CD14-positive monocyte (primary cell): Measurements from ENCODE around the gene SRGAP2C. TPM values are rescaled to one million over a fixed set of nuclear protein-coding genes. Genes with fewer than 3 reads are reported as not detected.

Experiments used
- DNase-seq, 3 donors: peaks; one replicate each; pipeline ENCODE4 v3.0.0-alpha.2; 2011 to 2022
- H2AFZ ChIP-seq: 2 replicates; pipeline ENCODE4 v1.6.0; 2012; ENCODE audit warnings: mild to moderate bottlenecking, low read depth, low read length, inconsistent platforms; ENCODE audit not compliant: insufficient read depth, poor library complexity, severe bottlenecking
- H3K27ac ChIP-seq, 2 donors: 1 replicate in 1 of 2; 2 replicates in 1 of 2; pipeline ENCODE4 v1.5.1; 2012 to 2013; ENCODE audit warnings: low read length in 2 of 2, control low read depth in 1 of 2, inconsistent platforms in 1 of 2, low read depth in 1 of 2, mild to moderate bottlenecking in 1 of 2
- H3K27me3 ChIP-seq, 2 donors: one replicate each; pipeline versions ENCODE4 v1.6.0 to v1.6.1; 2011 to 2013; ENCODE audit warnings: low read length in 2 of 2; ENCODE audit not compliant: control insufficient read depth in 2 of 2, insufficient read depth in 2 of 2
- H3K36me3 ChIP-seq, 2 donors: replicated peaks in 1 of 2; 1 replicate in 1 of 2; 2 replicates in 1 of 2; pipeline versions ENCODE4 v1.5.1 to v1.6.1; 2012 to 2013; ENCODE audit warnings: low read length in 2 of 2, control low read depth in 1 of 2, inconsistent platforms in 1 of 2, mild to moderate bottlenecking in 1 of 2; ENCODE audit not compliant: insufficient read depth in 2 of 2, control insufficient read depth in 1 of 2
- H3K4me1 ChIP-seq, 2 donors: 1 replicate in 1 of 2; 2 replicates in 1 of 2; pipeline versions ENCODE4 v1.5.1 to v1.6.1; 2012 to 2013; ENCODE audit warnings: low read length in 2 of 2, control low read depth in 1 of 2, inconsistent platforms in 1 of 2, mild to moderate bottlenecking in 1 of 2, moderate library complexity in 1 of 2; ENCODE audit not compliant: insufficient read depth in 2 of 2, control insufficient read depth in 1 of 2
- H3K4me2 ChIP-seq: replicated peaks from 2 replicates; pipeline ENCODE3; 2012; ENCODE audit warnings: low read length, moderate library complexity, mild to moderate bottlenecking; ENCODE audit not compliant: poor library complexity, severe bottlenecking; ENCODE audit errors: extremely low read depth
- H3K4me3 ChIP-seq, 3 experiments: fragments of 200-600 bp in 1 of 3; sonication (generic) in 1 of 3; replicated peaks in 1 of 3; 1 replicate in 2 of 3; 2 replicates in 1 of 3; pipeline ENCODE4 v1.5.1; 2011 to 2013; ENCODE audit warnings: low read length in 3 of 3, mild to moderate bottlenecking in 3 of 3, control low read depth in 2 of 3, low read depth in 2 of 3, inconsistent platforms in 1 of 3, moderate library complexity in 1 of 3
- H3K79me2 ChIP-seq: 2 replicates; pipeline ENCODE4 v1.6.0; 2012; ENCODE audit warnings: mild to moderate bottlenecking, control low read depth, inconsistent platforms, low read length, moderate library complexity; ENCODE audit not compliant: insufficient read depth
- H3K9ac ChIP-seq: 2 replicates; pipeline ENCODE4 v1.6.0; 2017; ENCODE audit warnings: low read length, mild to moderate bottlenecking; ENCODE audit not compliant: insufficient read depth, poor library complexity, severe bottlenecking
- H3K9me3 ChIP-seq, 2 donors: replicated peaks in 1 of 2; 1 replicate in 1 of 2; 2 replicates in 1 of 2; pipeline versions ENCODE4 v1.5.1 to v1.6.1; 2012 to 2013; ENCODE audit warnings: low read length in 2 of 2, control low read depth in 1 of 2; ENCODE audit not compliant: control insufficient read depth in 1 of 2, insufficient read depth in 1 of 2
- H4K20me1 ChIP-seq: 2 replicates; pipeline ENCODE4 v1.6.0; 2012; ENCODE audit warnings: mild to moderate bottlenecking, low read length, control low read depth, moderate library complexity; ENCODE audit not compliant: insufficient read depth
- H3K27ac Mint-ChIP-seq, 7 donors: one replicate each; pipeline ENCODE4 v1.8.0; 2020; ENCODE audit warnings: mild to moderate bottlenecking in 7 of 7, mixed read lengths in 7 of 7, moderate library complexity in 6 of 7, inconsistent platforms in 2 of 7
- H3K27me3 Mint-ChIP-seq, 3 donors: one replicate each; pipeline ENCODE4 v1.8.0; 2021 to 2022; ENCODE audit warnings: low read depth in 3 of 3, mild to moderate bottlenecking in 3 of 3, mixed read lengths in 3 of 3, moderate library complexity in 3 of 3, inconsistent platforms in 1 of 3
- H3K36me3 Mint-ChIP-seq, 2 donors: one replicate each; pipeline ENCODE4 v1.8.0; 2020; ENCODE audit warnings: mixed read lengths in 2 of 2, inconsistent platforms in 1 of 2, mild to moderate bottlenecking in 1 of 2
- H3K4me1 Mint-ChIP-seq: one replicate; pipeline ENCODE4 v1.8.0; 2020; ENCODE audit warnings: mild to moderate bottlenecking, mixed read lengths
- H3K4me3 Mint-ChIP-seq, 2 donors: one replicate each; pipeline ENCODE4 v1.8.0; 2020; ENCODE audit warnings: mild to moderate bottlenecking in 2 of 2, mixed read lengths in 2 of 2, moderate library complexity in 1 of 2
- H3K9me3 Mint-ChIP-seq, 7 donors: one replicate each; pipeline ENCODE4 v1.8.0; 2020 to 2022; ENCODE audit warnings: mixed read lengths in 7 of 7, mild to moderate bottlenecking in 6 of 7, moderate library complexity in 6 of 7, inconsistent platforms in 2 of 7
- WGBS: methylation state at CpG from one replicate; pipeline ENCODE4 v1.1.5; 2013; ENCODE audit warnings: missing lambda C conversion rate; ENCODE audit not compliant: insufficient coverage; 5-methylcytosine and 5-hydroxymethylcytosine counted together
- intact Hi-C, 2 donors: fragments of 100-400 bp; cut with micrococcal nuclease; formaldehyde crosslinking; loops; one replicate each; pipeline versions ENCODE4 v1.15.0 to v1.15.1; 2023
- polyA plus RNA-seq, 3 donors: library from polyadenylated mRNA; depleted of rRNA in 1 of 3; unstranded in 2 of 3; stranded (reverse) in 1 of 3; fragments of 300-500 nt in 2 of 3; fragments of >200 nt in 1 of 3; fragmentation: Illumina TruSeq in 2 of 3; gene quantifications; 1 replicate in 2 of 3; 2 replicates in 1 of 3; pipeline ENCODE4 v1.2.3, GENCODE V29; 2012 to 2021
- TF ChIP-seq, protein P1 (sequence below): fragments of 200-600 bp; IDR thresholded peaks from one replicate; pipeline ENCODE4 v1.8.0; 2022; ENCODE audit warnings: antibody characterized with exemption, mild to moderate bottlenecking

Gene SRGAP2C
- polyA plus RNA-seq, 3 donors = 3.7 to 13.5 (median 5.4) TPM

DNA sequence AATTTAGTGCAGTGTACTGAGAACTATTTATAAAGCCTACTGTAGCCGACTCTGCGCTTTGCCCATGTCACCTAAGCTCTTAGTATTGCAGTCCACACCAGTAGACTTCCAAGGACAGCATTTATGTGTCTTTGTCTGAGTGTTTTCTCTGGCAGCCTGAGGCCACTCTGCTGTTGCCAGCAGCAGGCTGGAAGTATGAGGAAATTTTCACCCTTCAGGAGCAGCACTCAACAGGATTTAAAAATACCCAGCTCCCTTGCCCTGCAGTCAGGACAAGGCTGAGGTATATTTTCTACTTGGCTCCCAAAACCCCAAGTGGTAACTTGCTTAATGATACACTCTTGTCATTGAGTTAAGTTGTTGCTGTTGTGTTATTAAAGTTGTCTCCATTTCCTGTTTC lies 230.1 kb downstream of the SRGAP2C start:
- no CpG with 5 or more reads among the region's 2 CpGs for WGBS
- Mint-ChIP-seq H3K27ac (peak overlapping the region in 2 of 7 donors; percentile 7 to 48), H3K9me3 (peaks cover 0 to 5% (median 0%) of the 10 kb centered on the region in 7 donors), H3K27me3 (peaks cover 0 to 7% (median 4%) of the 10 kb centered on the region in 3 donors), H3K4me3 (no peak overlapping the region), H3K36me3 (no peaks in the 10 kb centered on the region), H3K4me1 (peaks cover 18% of the 10 kb centered on the region)
- Histone ChIP-seq H3K36me3 (no peaks in the 10 kb centered on the region), H3K27me3 (no peaks in the 10 kb centered on the region), H3K9ac (no peak overlapping the region), H3K9me3 (no peaks in the 10 kb centered on the region), H4K20me1 (no peaks in the 10 kb centered on the region), H3K4me2 (no peak overlapping the region), H3K79me2 (no peaks in the 10 kb centered on the region), H3K4me1 (peaks cover 6 to 17% of the 10 kb centered on the region in 2 donors), H3K27ac (no peak overlapping the region), H2AFZ (peak overlapping the region; percentile 59), H3K4me3 (no peak overlapping the region)
- TF ChIP-seq, protein P1, sequence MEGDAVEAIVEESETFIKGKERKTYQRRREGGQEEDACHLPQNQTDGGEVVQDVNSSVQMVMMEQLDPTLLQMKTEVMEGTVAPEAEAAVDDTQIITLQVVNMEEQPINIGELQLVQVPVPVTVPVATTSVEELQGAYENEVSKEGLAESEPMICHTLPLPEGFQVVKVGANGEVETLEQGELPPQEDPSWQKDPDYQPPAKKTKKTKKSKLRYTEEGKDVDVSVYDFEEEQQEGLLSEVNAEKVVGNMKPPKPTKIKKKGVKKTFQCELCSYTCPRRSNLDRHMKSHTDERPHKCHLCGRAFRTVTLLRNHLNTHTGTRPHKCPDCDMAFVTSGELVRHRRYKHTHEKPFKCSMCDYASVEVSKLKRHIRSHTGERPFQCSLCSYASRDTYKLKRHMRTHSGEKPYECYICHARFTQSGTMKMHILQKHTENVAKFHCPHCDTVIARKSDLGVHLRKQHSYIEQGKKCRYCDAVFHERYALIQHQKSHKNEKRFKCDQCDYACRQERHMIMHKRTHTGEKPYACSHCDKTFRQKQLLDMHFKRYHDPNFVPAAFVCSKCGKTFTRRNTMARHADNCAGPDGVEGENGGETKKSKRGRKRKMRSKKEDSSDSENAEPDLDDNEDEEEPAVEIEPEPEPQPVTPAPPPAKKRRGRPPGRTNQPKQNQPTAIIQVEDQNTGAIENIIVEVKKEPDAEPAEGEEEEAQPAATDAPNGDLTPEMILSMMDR = no peak
- DNase-seq = no peak
- intact Hi-C loops = no loop called here

DNA sequence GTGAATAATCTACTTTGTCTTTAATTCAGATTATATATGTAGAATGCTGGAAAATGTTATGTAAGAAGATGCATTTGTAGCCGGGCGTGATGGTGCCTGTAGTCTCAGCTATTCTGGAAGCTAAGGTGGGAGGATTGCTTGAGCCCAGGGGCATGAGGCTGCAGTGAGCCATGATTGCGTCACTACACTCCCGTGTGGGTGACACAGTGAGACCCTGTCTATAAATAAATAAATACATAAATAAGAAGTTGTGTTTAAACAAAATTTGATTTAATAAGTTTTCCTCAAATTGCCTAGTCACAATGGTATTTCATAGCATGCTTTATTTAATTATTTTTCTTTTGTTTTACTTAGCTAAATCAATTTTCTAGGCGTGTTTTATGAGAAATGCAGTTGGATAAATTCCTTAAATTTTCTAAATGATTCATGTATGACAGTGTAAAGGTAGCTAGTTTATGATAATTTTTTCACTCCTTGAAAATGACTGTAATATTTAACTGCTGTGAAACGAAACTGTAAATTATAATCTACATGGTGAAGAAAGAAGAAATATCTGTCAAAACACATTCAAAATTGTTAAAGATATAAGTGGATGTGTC lies 232.6 kb downstream of the SRGAP2C start:
- no peaks in the 10 kb centered on the region for H3K36me3 ChIP-seq
- no peak overlapping the region for H3K4me3 ChIP-seq
- Mint-ChIP-seq H3K4me1 (peaks cover 24% of the 10 kb centered on the region), H3K27me3 (peaks cover 0 to 7% (median 4%) of the 10 kb centered on the region in 3 donors), H3K4me3 (no peak overlapping the region), H3K9me3 (peaks cover 0 to 5% (median 0%) of the 10 kb centered on the region in 7 donors), H3K36me3 (no peaks in the 10 kb centered on the region), H3K27ac (no peak overlapping the region)
- intact Hi-C loops = no loop called here
- no CpG with 5 or more reads among the region's 6 CpGs for WGBS
- H3K27ac ChIP-seq = no peak overlapping the region
- H3K79me2 ChIP-seq = no peaks in the 10 kb centered on the region
- H4K20me1 ChIP-seq = no peaks in the 10 kb centered on the region
- TF ChIP-seq, protein P1 = no peak
- no peak overlapping the region for H3K9ac ChIP-seq
- H3K4me2 ChIP-seq = no peak overlapping the region
- peaks cover 6 to 17% of the 10 kb centered on the region in 2 donors for H3K4me1 ChIP-seq
- H2AFZ ChIP-seq = no peak overlapping the region
- no peak for DNase-seq
- H3K9me3 ChIP-seq = no peaks in the 10 kb centered on the region
- no peaks in the 10 kb centered on the region for H3K27me3 ChIP-seq
